NCI-H1092 (cell line): ENCODE measurements around the gene MMRN2.
"Not testable (repeated sequence)": the region's sequence is repeated elsewhere in the genome, so short reads cannot be mapped to it uniquely, and the experiment has no call there.

Experiments used
- DNase-seq: peaks from one replicate; lab custom pipeline; 2025; lab: John Stamatoyannopoulos, UW

Gene MMRN2, protein sequence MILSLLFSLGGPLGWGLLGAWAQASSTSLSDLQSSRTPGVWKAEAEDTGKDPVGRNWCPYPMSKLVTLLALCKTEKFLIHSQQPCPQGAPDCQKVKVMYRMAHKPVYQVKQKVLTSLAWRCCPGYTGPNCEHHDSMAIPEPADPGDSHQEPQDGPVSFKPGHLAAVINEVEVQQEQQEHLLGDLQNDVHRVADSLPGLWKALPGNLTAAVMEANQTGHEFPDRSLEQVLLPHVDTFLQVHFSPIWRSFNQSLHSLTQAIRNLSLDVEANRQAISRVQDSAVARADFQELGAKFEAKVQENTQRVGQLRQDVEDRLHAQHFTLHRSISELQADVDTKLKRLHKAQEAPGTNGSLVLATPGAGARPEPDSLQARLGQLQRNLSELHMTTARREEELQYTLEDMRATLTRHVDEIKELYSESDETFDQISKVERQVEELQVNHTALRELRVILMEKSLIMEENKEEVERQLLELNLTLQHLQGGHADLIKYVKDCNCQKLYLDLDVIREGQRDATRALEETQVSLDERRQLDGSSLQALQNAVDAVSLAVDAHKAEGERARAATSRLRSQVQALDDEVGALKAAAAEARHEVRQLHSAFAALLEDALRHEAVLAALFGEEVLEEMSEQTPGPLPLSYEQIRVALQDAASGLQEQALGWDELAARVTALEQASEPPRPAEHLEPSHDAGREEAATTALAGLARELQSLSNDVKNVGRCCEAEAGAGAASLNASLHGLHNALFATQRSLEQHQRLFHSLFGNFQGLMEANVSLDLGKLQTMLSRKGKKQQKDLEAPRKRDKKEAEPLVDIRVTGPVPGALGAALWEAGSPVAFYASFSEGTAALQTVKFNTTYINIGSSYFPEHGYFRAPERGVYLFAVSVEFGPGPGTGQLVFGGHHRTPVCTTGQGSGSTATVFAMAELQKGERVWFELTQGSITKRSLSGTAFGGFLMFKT

DNA sequence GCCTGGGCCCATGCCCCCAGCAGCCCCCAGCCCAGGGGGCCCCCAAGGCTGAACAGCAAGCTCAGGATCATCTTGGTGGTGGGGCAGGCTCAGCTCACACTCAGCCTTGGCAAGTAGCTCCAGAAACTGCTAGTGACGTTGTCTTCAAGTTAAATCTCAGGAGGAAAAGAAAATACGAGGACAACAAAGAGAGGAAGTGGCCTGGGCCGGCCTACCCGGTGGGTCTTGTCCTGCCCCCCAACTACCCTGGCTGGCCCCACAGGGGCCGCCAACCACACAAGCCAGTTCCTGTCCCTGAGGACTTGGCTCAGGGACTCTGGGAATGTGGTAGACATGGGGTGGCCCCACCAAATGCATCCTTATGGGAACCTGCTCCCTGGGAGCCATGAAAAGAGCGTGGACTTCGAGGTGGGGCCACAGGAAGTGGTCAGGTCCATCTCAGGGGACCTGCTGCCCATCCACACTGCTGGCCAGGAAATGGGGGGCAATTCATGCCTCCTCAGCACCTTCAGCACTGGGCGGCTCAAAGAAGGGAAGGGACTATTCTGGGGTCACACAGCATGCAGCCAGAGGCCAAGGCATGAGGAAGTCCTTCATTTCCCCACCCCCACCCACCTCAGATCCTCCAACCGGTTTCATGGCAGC, at the start of gene MMRN2:
TSS of gene MMRN2 (minus strand) at position 145 of the 645 bp plus-strand sequence. CDS start at position 71, 74 bp downstream.
- DNase-seq = no peak

DNA sequence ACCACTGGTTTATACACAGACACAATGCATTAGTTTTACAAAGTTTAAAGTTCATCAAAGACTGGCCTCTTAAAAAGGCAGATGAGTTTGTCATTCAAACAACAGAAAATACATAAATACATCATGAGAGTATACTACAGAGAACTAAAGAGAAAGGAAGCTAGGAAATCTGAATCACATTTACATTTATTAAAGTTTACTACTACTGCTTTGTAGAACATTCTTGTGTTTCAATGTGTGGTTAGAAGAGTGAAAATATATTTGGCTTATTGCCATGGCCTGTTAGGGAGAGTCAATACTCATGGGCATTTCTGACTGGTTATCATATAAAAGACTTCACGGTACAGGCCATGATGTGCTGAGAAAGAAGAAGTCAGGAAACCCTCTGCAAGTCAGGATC, 49.7 kb upstream of the MMRN2 start:
- DNase-seq = not testable (repeated sequence)

DNA sequence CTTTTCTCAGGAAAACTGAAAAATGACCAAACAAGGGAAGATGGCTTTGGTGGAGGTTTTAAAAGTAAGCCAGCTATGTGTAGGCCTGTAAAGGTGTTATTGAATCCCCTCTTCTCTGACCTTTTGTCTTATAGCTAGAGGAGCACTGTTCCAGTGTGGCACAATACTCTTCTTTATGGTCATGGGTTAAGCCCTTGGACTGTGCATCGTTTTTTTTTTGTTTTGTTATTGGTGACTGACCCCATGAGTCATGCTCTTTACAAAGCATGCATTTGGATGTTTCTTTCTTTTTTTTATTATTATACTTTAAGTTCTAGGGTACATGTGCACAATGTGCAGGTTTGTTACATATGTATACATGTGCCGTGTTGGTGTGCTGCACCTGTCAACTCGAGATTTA, 43.1 kb upstream of the MMRN2 start:
- DNase-seq = no peak

DNA sequence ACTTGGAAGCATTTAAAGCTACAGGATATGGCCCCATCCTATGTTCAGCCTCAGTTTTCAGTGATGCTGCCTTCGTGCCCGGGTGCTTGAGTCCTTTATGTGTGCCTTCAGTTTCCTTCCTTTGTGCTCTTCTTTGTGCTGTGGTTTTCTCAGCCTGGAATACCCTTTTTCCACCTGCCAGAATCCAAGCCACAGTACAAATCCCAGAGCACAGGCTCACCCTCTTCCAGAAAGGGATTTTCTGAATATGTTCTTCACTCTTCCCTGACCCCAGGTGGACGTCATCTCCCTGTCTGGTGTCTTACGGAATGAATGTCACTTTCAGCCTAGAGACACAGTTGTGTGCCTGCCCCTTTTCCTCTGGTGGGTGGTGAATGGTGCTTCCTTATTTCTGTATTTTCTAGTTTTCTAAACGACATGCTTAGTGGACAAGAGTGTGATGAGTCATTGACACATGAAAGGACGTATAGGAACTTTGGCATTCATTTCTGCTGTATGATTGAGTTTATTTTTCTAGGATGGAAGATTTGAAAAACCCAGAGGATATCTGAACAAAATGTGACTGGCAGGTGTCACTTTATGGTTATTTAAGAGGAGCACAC, 42.5 kb upstream of the MMRN2 start:
- DNase-seq = not testable (repeated sequence)

DNA sequence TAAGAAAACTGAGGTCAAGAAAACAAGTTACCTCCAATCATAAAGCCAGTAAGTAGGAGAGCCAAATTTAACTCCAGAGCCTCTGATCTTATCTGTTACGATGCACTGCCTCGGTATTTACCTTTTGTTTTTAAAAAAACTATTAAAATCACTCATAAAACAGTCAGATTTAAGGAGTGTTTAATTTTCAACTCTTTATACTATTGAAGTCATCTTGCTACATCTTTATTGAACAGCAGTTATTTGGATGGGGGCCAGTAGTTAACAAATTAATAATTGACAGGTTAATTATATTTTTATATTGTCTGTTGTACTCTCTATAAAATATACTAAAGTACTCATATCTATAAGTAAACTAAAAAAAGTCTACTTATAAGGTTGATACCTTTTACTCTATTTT, 35.5 kb upstream of the MMRN2 start:
- no peak for DNase-seq

DNA sequence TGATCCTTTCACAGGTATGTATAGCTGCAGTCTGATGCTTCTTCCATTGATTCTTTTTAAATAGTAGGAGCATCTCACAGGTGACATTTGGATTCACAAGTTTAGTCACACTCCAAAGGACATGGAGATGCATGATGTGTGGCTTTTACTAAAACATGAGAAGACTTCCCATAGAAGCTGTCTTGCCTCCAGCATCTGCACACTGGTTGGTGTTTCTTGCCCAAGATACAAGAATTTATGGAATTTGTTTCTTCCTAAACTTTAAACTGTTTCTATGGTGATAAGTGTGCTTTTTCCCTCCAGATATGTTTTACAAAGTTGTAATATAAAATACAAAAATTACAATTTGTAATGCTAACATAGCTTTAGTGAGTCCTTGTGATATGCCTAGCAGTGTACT, 35.0 kb upstream of the MMRN2 start:
- no peak for DNase-seq

DNA sequence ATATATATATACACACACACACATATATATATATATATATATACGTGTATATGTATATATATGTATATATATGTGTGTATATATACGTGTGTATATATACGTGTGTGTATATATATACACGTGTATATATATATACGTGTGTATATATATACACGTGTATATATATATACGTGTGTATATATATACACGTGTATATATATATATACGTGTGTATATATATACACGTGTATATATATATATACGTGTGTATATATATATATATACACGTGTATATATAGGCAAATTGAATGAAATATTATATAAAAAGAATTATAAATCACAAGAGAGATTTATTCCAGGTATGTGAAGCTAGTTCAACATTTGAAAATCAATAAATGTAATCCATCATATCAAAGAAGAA, 33.9 kb upstream of the MMRN2 start:
- not testable (repeated sequence) for DNase-seq

DNA sequence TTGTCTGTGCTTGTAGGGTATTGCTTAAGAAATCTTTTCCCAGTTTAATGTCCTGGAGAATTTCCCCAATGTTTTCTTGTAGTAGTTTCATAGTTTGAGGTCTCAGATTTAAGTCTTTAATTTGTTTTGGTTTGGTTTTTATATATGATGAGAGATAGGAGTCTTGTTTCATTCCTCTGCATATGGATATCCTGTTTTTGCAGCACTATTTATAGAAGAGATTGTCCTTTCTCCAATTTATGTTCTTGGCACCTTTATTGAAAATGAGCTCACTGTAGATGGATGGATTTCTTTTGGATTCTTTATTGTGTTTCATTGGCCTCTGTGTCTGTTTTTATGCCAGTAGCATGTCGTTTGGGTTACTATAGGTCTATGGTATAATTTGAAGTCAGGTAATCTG, 31.1 kb upstream of the MMRN2 start:
- DNase-seq = no peak

DNA sequence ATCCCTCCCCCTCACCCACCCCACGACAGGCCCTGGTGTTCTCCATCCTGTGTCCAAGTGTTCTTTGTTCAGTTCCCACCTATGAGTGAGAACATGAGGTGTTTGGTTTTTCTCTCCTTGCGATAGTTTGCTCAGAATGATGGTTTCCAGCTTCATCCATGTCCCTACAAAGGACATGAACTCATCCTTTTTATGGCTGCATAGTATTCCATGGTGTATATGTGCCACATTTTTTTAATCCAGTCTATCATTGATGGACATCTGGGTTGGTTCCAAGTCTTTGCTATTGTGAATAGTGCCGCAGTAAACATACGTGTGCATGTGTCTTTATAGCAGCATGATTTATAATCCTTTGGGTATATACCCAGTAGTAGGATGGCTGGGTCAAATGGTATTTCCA, 27.1 kb upstream of the MMRN2 start:
- not testable (repeated sequence) for DNase-seq

DNA sequence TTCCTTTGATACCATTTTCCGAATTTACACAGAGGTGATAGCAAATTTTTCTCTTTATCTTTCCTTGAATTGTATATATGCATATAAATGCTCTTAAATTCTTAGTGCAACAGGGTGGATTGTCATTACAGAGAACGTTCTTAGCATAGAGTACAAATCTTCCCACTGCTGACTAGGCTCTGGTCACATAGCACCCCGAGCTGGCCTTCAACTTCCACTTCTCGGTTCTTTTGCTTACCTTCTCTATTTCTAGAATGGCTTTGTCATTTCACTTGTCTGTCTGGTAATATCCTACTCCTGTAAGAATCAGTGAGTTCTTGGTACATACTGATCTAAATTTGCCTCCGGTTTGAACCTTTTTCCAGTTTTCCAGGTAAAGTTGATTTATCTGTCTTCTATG, 24.3 kb upstream of the MMRN2 start:
- no peak for DNase-seq

DNA sequence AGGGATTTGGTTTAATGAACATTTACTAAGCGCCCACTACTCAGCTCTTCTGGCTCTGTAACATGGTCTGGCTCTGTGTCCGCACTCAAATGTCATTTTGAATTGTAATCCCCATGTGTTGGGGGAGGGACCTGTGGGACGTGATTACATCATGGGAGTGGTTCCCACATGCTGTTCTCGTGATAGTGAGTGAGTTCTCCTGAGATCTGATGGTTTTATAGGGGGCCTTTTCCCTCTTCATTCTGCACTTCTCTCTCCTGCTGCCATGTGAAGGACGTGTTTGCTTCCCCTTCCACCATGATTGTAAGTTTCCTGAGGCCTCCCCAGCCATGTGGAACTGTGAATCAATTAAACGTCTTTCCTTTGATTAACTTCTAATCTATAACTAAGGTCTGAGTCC, 23.6 kb upstream of the MMRN2 start:
- DNase-seq = not testable (repeated sequence)

DNA sequence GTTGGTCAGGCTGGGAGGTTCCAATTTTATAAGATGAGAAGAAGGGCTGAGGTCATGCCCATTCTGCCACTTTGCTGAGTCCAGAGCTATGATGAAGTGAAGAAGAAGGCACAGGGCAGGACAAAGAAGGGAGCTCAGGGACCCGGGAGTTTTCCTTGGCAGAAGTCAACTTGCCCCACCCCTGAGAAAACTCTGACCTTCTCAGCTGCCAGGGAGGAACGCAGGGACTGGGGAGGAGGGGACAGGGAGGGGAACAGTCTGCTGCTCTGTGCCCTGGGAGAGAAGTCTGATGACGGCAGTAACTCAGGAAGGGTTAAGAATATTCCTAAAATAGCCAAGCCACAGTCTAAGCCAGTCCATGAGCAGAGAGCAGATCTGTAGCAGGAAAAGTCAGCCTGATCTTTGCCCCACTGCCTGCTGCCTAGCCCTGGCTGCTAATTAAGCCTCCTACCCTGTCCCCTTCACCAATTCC, 22.6 kb upstream of the MMRN2 start:
- no peak for DNase-seq

DNA sequence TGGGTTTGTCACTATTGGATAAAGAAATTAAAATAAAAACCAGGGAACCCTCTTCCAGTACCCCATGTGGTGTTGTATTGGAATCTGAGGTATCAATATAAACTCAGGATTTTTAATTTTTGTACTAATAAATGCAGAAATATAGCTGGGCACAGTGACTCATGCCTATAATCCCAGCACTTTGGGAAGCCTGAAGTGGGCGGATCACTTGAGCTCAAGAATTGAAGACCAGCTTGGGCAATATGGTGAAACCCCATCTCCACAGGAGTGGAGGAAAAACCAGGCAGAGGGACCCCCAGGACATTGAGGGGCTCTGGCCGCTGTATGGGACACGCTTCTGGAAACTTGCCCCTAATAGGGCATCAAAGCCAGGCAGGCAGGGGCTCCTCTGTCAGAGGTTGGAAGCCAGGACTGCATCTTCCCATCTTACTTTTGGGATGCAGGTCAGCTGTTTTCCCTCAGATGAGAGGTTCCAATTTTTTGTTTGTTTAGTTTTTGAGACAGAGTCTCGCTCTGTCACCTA, 21.9 kb upstream of the MMRN2 start:
- DNase-seq = no peak

DNA sequence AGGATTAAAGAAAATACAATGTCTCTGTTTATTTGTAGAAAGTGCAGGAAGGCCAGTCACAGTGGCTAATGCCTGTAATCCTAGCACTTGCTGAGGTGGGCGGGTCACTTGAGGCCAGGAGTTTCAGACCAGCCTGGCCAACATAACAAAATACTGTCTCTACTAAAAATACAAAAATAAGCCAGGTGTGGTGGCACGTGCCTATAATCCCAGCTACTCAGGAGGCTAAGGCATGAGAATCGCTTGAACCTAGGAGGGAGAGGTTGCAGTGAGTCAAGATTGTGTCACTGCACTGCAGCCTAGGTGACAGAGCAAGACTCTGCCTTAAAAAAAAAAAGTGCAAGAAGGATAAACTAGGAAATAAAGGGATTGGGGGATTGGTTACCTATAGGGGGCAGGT, 21.0 kb upstream of the MMRN2 start:
- DNase-seq = not testable (repeated sequence)

DNA sequence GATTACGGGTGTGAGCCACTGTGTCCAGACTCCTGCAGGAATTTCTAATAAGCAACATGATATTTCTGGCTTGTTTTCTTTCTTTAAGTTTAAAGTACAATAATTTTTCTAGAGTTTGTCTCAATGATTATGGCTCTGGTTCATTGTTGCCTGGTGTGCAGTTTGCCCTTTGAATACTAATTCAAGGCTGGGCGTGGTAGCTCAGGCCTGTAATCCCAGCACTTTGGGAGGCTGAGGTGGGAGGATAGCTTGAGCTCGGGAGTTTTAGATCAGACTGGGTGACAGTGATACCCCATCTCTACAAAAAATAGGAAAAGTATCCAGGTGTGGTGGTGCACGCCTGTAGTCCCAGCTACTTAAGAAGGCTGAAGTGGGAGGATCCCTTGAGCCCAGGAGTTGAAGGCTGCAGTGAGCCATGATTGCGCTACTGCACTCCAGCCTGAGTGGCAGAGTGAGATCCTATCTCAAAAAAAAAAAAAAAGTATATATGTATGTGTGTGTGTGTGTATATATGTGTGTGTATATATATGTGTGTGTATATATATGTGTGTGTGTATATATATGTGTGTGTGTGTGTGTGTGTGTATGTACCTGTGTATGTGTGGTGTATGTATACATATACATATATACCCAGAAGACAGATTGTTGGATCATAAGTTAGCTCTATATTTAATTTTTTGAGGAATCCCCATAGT, 19.1 kb upstream of the MMRN2 start:
- DNase-seq = no peak

DNA sequence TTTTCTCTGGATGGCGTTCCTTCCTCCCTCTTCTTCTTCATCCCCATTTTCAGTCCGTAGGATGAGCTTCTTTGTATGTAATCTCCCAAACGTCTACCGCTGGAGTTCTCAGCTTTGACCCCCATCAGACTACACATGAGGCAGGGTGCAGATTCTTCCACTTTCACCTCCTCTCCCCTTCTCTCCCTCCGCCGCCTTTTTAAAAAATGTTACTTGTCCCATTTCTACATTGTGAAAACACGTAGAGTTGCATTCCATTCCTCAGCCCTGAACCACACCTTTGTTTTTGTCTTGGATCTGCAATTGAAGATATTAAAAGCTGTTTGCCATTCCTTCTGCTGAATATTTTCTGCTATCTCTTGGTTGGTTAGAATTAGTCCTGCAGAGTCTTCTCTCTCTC, 17.1 kb upstream of the MMRN2 start:
- DNase-seq = no peak

DNA sequence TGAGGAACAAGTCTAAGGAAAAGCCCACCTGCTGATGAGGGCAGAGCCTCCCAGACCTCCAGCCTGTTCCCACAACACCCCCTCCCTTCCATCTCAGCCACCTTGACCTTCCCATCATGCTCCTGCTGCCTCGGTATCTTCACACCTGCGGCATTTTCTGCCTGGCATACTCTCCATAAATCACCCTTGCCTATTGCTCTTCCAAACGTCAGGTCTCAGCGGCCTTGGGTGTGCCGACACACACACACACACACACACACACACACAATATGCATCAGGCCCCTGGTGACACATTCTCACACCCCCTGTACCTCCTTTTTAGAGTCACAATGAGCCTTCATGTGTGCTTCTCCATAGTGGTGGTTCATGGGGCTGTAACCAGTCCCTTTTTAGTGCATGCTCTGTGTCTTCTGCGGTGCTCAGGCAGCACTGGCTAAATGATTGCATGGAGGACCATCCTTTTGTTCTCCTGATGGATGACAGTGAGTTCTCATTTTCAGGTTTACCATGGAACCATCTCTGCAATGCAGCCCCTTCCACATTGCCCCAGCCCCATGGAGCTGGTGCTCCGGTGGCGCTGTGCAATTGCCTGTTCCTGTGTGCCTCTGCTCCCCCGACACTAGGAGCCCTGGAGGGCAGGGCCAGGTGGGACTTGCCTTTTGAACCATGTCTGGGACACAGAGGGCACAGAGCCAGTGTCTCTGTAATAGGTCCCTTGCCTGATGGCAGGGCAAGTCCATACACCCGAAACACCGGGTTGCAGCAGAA, 15.4 kb upstream of the MMRN2 start:
- no peak for DNase-seq

DNA sequence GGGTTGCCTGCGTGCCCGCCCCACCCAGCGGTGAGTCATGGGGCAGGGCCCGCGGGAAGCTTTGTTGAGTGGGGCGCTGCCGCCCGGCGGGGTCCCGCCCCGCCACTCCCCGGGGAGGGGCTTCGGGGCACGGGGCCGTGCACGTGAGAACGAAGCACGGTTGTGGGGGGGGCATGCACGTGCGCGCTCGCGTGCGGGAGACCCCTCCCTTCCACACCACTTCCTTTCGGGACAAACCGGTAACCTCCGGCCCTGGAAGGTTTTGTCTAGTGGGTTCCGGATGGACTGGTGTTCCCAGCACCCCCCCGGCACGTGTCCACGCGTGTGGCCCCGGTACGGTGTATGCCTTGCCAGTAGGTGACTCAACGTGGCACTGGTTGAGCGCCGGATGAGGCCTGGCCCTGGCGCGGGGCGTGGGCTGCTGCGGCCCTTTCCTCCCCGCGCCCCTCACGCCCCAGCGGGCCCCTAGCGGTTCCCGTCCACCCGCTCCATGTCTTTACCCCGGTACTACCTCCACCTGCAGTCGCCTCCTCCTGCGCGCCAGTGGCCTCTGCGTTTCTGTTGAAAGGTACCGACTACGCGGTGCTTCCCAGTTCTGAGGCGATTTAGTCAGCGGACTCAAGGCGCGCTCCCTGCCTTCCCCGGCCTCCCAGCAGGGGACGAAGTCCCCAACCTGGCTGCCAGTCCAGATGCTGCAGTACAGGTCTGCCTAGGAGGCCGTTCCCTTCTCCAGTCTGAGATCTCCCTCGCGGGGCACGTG, 14.0 kb upstream of the MMRN2 start:
- no peak for DNase-seq

DNA sequence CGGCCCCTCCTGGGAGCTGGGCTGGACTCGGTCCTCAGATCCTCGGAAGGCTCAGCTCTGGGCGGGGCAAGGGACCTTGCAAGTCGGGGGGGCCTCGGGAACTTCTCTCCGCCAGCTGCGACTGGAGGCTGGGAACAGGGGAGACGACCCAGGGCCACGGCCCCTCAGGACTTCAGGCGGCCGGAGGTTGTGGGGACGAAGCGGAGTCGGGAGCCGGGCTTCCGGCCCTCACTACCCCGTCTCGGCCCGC, 13.5 kb upstream of the MMRN2 start:
- no peak for DNase-seq
